ENCODE results near the gene ZNRF1. TPM values are rescaled to one million over a fixed set of nuclear protein-coding genes. Genes with fewer than 3 reads are reported as not detected.

Gene ZNRF1
- total and polyA plus RNA-seq, 2 of the 13 experiments (the other 11 are each of a cell fraction or from before 2014, with no cell fraction given) = 43.9 to 58.7 TPM

DNA sequence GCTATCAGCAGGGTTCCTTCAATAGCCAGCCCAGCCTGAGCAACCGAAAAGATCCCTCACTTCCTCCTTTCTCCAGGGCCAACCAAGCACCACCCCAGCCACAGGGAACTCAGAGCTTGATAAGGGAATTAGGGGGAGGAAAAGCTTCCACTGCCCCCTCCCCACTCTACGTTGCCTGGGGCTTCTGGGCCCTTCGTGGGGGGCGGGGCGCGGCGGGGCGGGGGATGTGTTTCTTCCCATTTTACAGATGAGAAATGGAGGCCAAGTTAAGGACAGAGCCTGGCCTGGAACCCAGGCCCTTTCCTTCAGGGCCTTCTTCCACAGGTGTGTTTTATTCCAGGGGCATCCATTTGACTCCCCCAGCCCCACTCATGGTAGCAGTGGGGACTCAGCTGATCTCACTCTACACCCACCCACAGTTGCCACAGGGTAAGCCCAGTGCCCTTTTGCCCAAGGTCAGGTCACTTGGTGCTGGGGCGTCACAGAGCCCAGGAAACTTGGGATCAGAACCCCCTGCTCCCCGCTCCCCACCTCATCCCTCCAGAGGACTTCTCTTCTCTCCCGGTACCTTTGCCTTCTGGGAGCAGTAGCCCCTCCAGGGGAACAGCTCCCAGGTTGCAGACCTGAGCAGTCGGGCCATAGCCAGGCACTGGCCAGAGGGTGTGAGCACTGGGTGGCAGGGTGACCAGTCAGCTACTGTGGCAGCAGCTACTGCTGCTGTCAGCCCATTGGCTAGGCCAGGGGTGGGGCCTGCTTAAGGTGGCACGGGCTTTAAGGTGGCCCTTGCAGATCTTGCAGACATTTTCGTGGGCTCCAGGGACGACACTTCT, 117.5 kb downstream of the ZNRF1 start, which contains the start of gene LDHD (continued):
- TF ChIP-seq NFE2L1 (CRISPR knock-in tag; IDR thresholded peaks at IDR 0.05; ENCODE audit: borderline replicate concordance) = no peak
- 0 out of 2 replicates have a peak, but pooled peaks have one; percentile 38 for TF ChIP-seq JUN (CRISPR knock-in tag; IDR thresholded peaks at IDR 0.05)
- peak; percentile 86 for TF ChIP-seq PHF5A (CRISPR knock-in tag; IDR thresholded peaks at IDR 0.05; ENCODE audit: low read depth, unreplicated experiment)
- TF ChIP-seq KDM5A (IDR thresholded peaks at IDR 0.05; ENCODE audit: borderline replicate concordance, low read length) = no peak
- TF ChIP-seq CENPT (CRISPR knock-in tag; IDR thresholded peaks at IDR 0.05; ENCODE audit: low read depth) = no peak
- peak; percentile 79; the same call in 1 of the 3 replicates for TF ChIP-seq MXI1 (IDR thresholded peaks at IDR 0.05; ENCODE audit: borderline replicate concordance, low read depth, low read length)
- no peak for TF ChIP-seq SRSF4 (IDR thresholded peaks at IDR 0.05; ENCODE audit: low read depth, low read length, poor library complexity, severe bottlenecking)
- TF ChIP-seq, protein P1, sequence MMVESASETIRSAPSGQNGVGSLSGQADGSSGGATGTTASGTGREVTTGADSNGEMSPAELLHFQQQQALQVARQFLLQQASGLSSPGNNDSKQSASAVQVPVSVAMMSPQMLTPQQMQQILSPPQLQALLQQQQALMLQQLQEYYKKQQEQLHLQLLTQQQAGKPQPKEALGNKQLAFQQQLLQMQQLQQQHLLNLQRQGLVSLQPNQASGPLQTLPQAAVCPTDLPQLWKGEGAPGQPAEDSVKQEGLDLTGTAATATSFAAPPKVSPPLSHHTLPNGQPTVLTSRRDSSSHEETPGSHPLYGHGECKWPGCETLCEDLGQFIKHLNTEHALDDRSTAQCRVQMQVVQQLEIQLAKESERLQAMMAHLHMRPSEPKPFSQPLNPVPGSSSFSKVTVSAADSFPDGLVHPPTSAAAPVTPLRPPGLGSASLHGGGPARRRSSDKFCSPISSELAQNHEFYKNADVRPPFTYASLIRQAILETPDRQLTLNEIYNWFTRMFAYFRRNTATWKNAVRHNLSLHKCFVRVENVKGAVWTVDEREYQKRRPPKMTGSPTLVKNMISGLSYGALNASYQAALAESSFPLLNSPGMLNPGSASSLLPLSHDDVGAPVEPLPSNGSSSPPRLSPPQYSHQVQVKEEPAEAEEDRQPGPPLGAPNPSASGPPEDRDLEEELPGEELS (CRISPR knock-in tag; IDR thresholded peaks at IDR 0.05) = 0 out of 2 replicates have a peak, but pooled peaks have one; percentile 10
- peak; percentile 69; the same call in 1 of the 2 replicates for TF ChIP-seq ESRRA (CRISPR knock-in tag; IDR thresholded peaks at IDR 0.05; ENCODE audit: low read depth)
- TF ChIP-seq, protein P2, sequence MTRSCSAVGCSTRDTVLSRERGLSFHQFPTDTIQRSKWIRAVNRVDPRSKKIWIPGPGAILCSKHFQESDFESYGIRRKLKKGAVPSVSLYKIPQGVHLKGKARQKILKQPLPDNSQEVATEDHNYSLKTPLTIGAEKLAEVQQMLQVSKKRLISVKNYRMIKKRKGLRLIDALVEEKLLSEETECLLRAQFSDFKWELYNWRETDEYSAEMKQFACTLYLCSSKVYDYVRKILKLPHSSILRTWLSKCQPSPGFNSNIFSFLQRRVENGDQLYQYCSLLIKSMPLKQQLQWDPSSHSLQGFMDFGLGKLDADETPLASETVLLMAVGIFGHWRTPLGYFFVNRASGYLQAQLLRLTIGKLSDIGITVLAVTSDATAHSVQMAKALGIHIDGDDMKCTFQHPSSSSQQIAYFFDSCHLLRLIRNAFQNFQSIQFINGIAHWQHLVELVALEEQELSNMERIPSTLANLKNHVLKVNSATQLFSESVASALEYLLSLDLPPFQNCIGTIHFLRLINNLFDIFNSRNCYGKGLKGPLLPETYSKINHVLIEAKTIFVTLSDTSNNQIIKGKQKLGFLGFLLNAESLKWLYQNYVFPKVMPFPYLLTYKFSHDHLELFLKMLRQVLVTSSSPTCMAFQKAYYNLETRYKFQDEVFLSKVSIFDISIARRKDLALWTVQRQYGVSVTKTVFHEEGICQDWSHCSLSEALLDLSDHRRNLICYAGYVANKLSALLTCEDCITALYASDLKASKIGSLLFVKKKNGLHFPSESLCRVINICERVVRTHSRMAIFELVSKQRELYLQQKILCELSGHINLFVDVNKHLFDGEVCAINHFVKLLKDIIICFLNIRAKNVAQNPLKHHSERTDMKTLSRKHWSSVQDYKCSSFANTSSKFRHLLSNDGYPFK (CRISPR knock-in tag; IDR thresholded peaks at IDR 0.05; ENCODE audit: borderline replicate concordance) = peak; percentile 82; the same call in 1 of the 2 replicates
- TF ChIP-seq BHLHE40 (IDR thresholded peaks at IDR 0.05; ENCODE audit: low read length) = no peak
- TF ChIP-seq, protein P3, sequence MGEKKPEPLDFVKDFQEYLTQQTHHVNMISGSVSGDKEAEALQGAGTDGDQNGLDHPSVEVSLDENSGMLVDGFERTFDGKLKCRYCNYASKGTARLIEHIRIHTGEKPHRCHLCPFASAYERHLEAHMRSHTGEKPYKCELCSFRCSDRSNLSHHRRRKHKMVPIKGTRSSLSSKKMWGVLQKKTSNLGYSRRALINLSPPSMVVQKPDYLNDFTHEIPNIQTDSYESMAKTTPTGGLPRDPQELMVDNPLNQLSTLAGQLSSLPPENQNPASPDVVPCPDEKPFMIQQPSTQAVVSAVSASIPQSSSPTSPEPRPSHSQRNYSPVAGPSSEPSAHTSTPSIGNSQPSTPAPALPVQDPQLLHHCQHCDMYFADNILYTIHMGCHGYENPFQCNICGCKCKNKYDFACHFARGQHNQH (CRISPR knock-in tag; IDR thresholded peaks at IDR 0.05) = peak; percentile 74; the same call in 1 of the 2 replicates
- TF ChIP-seq, protein P4, sequence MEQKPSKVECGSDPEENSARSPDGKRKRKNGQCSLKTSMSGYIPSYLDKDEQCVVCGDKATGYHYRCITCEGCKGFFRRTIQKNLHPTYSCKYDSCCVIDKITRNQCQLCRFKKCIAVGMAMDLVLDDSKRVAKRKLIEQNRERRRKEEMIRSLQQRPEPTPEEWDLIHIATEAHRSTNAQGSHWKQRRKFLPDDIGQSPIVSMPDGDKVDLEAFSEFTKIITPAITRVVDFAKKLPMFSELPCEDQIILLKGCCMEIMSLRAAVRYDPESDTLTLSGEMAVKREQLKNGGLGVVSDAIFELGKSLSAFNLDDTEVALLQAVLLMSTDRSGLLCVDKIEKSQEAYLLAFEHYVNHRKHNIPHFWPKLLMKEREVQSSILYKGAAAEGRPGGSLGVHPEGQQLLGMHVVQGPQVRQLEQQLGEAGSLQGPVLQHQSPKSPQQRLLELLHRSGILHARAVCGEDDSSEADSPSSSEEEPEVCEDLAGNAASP (CRISPR knock-in tag; IDR thresholded peaks at IDR 0.05; ENCODE audit: borderline replicate concordance) = peak; percentile 53
- TF ChIP-seq, protein P5, sequence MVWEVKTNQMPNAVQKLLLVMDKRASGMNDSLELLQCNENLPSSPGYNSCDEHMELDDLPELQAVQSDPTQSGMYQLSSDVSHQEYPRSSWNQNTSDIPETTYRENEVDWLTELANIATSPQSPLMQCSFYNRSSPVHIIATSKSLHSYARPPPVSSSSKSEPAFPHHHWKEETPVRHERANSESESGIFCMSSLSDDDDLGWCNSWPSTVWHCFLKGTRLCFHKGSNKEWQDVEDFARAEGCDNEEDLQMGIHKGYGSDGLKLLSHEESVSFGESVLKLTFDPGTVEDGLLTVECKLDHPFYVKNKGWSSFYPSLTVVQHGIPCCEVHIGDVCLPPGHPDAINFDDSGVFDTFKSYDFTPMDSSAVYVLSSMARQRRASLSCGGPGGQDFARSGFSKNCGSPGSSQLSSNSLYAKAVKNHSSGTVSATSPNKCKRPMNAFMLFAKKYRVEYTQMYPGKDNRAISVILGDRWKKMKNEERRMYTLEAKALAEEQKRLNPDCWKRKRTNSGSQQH (CRISPR knock-in tag; IDR thresholded peaks at IDR 0.05; ENCODE audit: low read depth) = no peak
- TF ChIP-seq DNMT1 (CRISPR knock-in tag; IDR thresholded peaks at IDR 0.05) = no peak

Measured in HepG2 (cell line).